ENCODE results near the gene ZSCAN30. TPM values are rescaled to one million over a fixed set of nuclear protein-coding genes. Genes with fewer than 3 reads are reported as not detected.

The ZSCAN30 gene
- total RNA-seq, 5 donors from 2014 or later (not counting 1 experiment from before 2014, with no cell fraction given) = 14.4 to 19.6 (median 16.2) TPM

- H3K9me3 ChIP-seq = peaks cover 3% of the 10 kb centered on the region
- DNase-seq (no peak), ATAC-seq (replicated peaks in 1 of 4) (no peak)
- no peaks in the 10 kb centered on the region for H3K27me3 ChIP-seq (replicated peaks in 1 of 2; ENCODE audit: control insufficient read depth in 2 of 2, extremely low read depth in 1 of 2, insufficient read depth in 2 of 2, low read length in 1 of 2)
- H3K4me1 Mint-ChIP-seq = no peaks in the 10 kb centered on the region
- ChIA-PET POLR2A (interaction anchor here in 1 of 2 donors (0.7 kb wide), 1 partner anchor 872 kb away, joined by 3 read pairs; no protein-coding TSS in a partner anchor), CTCF (no interaction called here)
- no peak overlapping the region for H3K4me3 Mint-ChIP-seq
- H3K36me3 Mint-ChIP-seq = peaks cover 70% of the 10 kb centered on the region
- 100% methylated on average over 2 of the region's 3 CpGs for WGBS (ENCODE audit: insufficient coverage)
- H3K27me3 Mint-ChIP-seq = no peaks in the 10 kb centered on the region
- H3K4me3 ChIP-seq (ENCODE audit: control insufficient read depth in 1 of 2, extremely low read depth in 1 of 2, low read length in 1 of 2) = no peak overlapping the region
- H3K27ac ChIP-seq (ENCODE audit: low read length) = no peak overlapping the region
- H3K27ac Mint-ChIP-seq = no peak overlapping the region
- H3K36me3 ChIP-seq (ENCODE audit: control insufficient read depth in 2 of 2, extremely low read depth in 1 of 2, insufficient read depth in 1 of 2, low read length in 1 of 2) = peaks cover 0 to 6% of the 10 kb centered on the region in 2 donors
- H3K4me1 ChIP-seq (ENCODE audit: control insufficient read depth in 1 of 2, extremely low read depth in 1 of 2, insufficient read depth in 2 of 2, low read length in 2 of 2) = no peaks in the 10 kb centered on the region
- H3K9me3 Mint-ChIP-seq = peaks cover 13 to 27% (median 17%) of the 10 kb centered on the region in 3 donors
These were observed 33.1 kb downstream of the ZSCAN30 start for GRCh38 chr18:35256947-35257346.

- Mint-ChIP-seq H3K4me1 (no peaks in the 10 kb centered on the region), H3K9me3 (peaks cover 13 to 40% (median 17%) of the 10 kb centered on the region in 3 donors), H3K36me3 (peaks cover 74% of the 10 kb centered on the region), H3K4me3 (no peak overlapping the region), H3K27me3 (no peaks in the 10 kb centered on the region), H3K27ac (no peak overlapping the region)
- Histone ChIP-seq H3K27me3 (replicated peaks in 1 of 2; ENCODE audit: control insufficient read depth in 2 of 2, extremely low read depth in 1 of 2, insufficient read depth in 2 of 2, low read length in 1 of 2) (no peaks in the 10 kb centered on the region), H3K9me3 (peaks cover 3% of the 10 kb centered on the region), H3K36me3 (ENCODE audit: control insufficient read depth in 2 of 2, extremely low read depth in 1 of 2, insufficient read depth in 1 of 2, low read length in 1 of 2) (peaks cover under 1 to 18% of the 10 kb centered on the region in 2 donors), H3K4me1 (ENCODE audit: control insufficient read depth in 1 of 2, extremely low read depth in 1 of 2, insufficient read depth in 2 of 2, low read length in 2 of 2) (no peaks in the 10 kb centered on the region), H3K27ac (ENCODE audit: low read length) (no peak overlapping the region), H3K4me3 (ENCODE audit: control insufficient read depth in 1 of 2, extremely low read depth in 1 of 2, low read length in 1 of 2) (no peak overlapping the region)
- WGBS (ENCODE audit: insufficient coverage) = 92% methylated on average over 2 of the region's 4 CpGs
- ChIA-PET POLR2A (no interaction called here), CTCF (interaction anchor here (0.6 kb wide), 2 partner anchors 11 to 13 kb away, joined by 3 to 4 read pairs; partner anchors contain the start of gene ZNF397 (in 1 of the 2))
- no peak for ATAC-seq (replicated peaks in 1 of 4)
- no peak for DNase-seq
These were observed 36.3 kb downstream of the ZSCAN30 start for GRCh38 chr18:35253655-35254287.

- POLR2A ChIA-PET = no interaction called here
- peaks cover 75% of the 10 kb centered on the region for H3K36me3 Mint-ChIP-seq
- no peak overlapping the region for H3K4me3 ChIP-seq (ENCODE audit: control insufficient read depth in 1 of 2, extremely low read depth in 1 of 2, low read length in 1 of 2)
These were observed 37.6 kb downstream of the ZSCAN30 start for GRCh38 chr18:35252466-35252865.

GRCh38 chr18:35248429-35248828 is 41.6 kb downstream of the ZSCAN30 start:
- Histone ChIP-seq H3K27ac (ENCODE audit: low read length) (no peak overlapping the region), H3K27me3 (replicated peaks in 1 of 2; ENCODE audit: control insufficient read depth in 2 of 2, extremely low read depth in 1 of 2, insufficient read depth in 2 of 2, low read length in 1 of 2) (no peaks in the 10 kb centered on the region), H3K4me1 (ENCODE audit: control insufficient read depth in 1 of 2, extremely low read depth in 1 of 2, insufficient read depth in 2 of 2, low read length in 2 of 2) (no peaks in the 10 kb centered on the region), H3K36me3 (ENCODE audit: control insufficient read depth in 2 of 2, extremely low read depth in 1 of 2, insufficient read depth in 1 of 2, low read length in 1 of 2) (peaks cover 3 to 66% of the 10 kb centered on the region in 2 donors), H3K4me3 (ENCODE audit: control insufficient read depth in 1 of 2, extremely low read depth in 1 of 2, low read length in 1 of 2) (no peak overlapping the region), H3K9me3 (no peaks in the 10 kb centered on the region)
- H3K4me1 Mint-ChIP-seq = peaks cover 15 to 21% (median 21%) of the 10 kb centered on the region in 3 donors
- H3K36me3 Mint-ChIP-seq = peaks cover 91% of the 10 kb centered on the region
- POLR2A ChIA-PET = no interaction called here
- CTCF ChIA-PET = no interaction called here
- no peak overlapping the region for H3K4me3 Mint-ChIP-seq
- no CpG with 5 or more reads among the region's 6 CpGs for WGBS (ENCODE audit: insufficient coverage)
- peaks cover under 1 to 39% (median 5%) of the 10 kb centered on the region in 3 donors for H3K9me3 Mint-ChIP-seq
- H3K27ac Mint-ChIP-seq = peak overlapping the region in 1 of 2 donors; percentile 16
- DNase-seq (no peak), ATAC-seq (replicated peaks in 1 of 4) (no peak)
- H3K27me3 Mint-ChIP-seq = no peaks in the 10 kb centered on the region

More at GRCh38 chr18:35252466-35252865, 37.6 kb downstream of the ZSCAN30 start:
- CTCF ChIA-PET = no interaction called here
- Mint-ChIP-seq H3K27ac (no peak overlapping the region), H3K4me3 (no peak overlapping the region), H3K9me3 (peaks cover 13 to 40% (median 17%) of the 10 kb centered on the region in 3 donors), H3K4me1 (peaks cover 0 to 5% (median 0%) of the 10 kb centered on the region in 3 donors), H3K27me3 (no peaks in the 10 kb centered on the region)
- Histone ChIP-seq H3K4me1 (ENCODE audit: control insufficient read depth in 1 of 2, extremely low read depth in 1 of 2, insufficient read depth in 2 of 2, low read length in 2 of 2) (no peaks in the 10 kb centered on the region), H3K9me3 (peaks cover 3% of the 10 kb centered on the region), H3K27me3 (replicated peaks in 1 of 2; ENCODE audit: control insufficient read depth in 2 of 2, extremely low read depth in 1 of 2, insufficient read depth in 2 of 2, low read length in 1 of 2) (no peaks in the 10 kb centered on the region), H3K27ac (ENCODE audit: low read length) (no peak overlapping the region), H3K36me3 (ENCODE audit: control insufficient read depth in 2 of 2, extremely low read depth in 1 of 2, insufficient read depth in 1 of 2, low read length in 1 of 2) (peaks cover 3 to 31% of the 10 kb centered on the region in 2 donors)
- no peak for DNase-seq
- WGBS (ENCODE audit: insufficient coverage) = no CpG with 5 or more reads among the region's 1 CpG
- ATAC-seq (replicated peaks in 1 of 4) = no peak

- H3K36me3 Mint-ChIP-seq = peaks cover 91% of the 10 kb centered on the region
- H3K4me1 Mint-ChIP-seq = peaks cover 21 to 26% (median 26%) of the 10 kb centered on the region in 3 donors
- WGBS (ENCODE audit: insufficient coverage) = 98% methylated on average over 10 of the region's 14 CpGs
- no peaks in the 10 kb centered on the region for H3K9me3 ChIP-seq
- no peaks in the 10 kb centered on the region for H3K27me3 ChIP-seq (replicated peaks in 1 of 2; ENCODE audit: control insufficient read depth in 2 of 2, extremely low read depth in 1 of 2, insufficient read depth in 2 of 2, low read length in 1 of 2)
- H3K36me3 ChIP-seq (ENCODE audit: control insufficient read depth in 2 of 2, extremely low read depth in 1 of 2, insufficient read depth in 1 of 2, low read length in 1 of 2) = peaks cover 3 to 73% of the 10 kb centered on the region in 2 donors
- H3K4me3 Mint-ChIP-seq = no peak overlapping the region
- H3K27me3 Mint-ChIP-seq = no peaks in the 10 kb centered on the region
- CTCF ChIA-PET = interaction anchor here in 1 of 2 donors (0.5 kb wide), 1 partner anchor 90 kb away, joined by 3 read pairs; no protein-coding TSS in a partner anchor
- no peaks in the 10 kb centered on the region for H3K4me1 ChIP-seq (ENCODE audit: control insufficient read depth in 1 of 2, extremely low read depth in 1 of 2, insufficient read depth in 2 of 2, low read length in 2 of 2)
- no peak overlapping the region for H3K4me3 ChIP-seq (ENCODE audit: control insufficient read depth in 1 of 2, extremely low read depth in 1 of 2, low read length in 1 of 2)
- no peak overlapping the region for H3K27ac ChIP-seq (ENCODE audit: low read length)
- POLR2A ChIA-PET = interaction anchor here in 1 of 2 donors (0.6 kb wide), 1 partner anchor 209 kb away, joined by 5 read pairs; no protein-coding TSS in a partner anchor
- ATAC-seq (replicated peaks in 1 of 4) (no peak), DNase-seq (no peak)
- no peak overlapping the region for H3K27ac Mint-ChIP-seq
- peaks cover 0 to 31% (median 0%) of the 10 kb centered on the region in 3 donors for H3K9me3 Mint-ChIP-seq
These were observed 42.4 kb downstream of the ZSCAN30 start for GRCh38 chr18:35247412-35248249.

GRCh38 chr18:35246831-35247230 is 43.2 kb downstream of the ZSCAN30 start:
- Histone ChIP-seq H3K4me1 (ENCODE audit: control insufficient read depth in 1 of 2, extremely low read depth in 1 of 2, insufficient read depth in 2 of 2, low read length in 2 of 2) (peaks cover 0 to 5% of the 10 kb centered on the region in 2 experiments), H3K9me3 (no peaks in the 10 kb centered on the region), H3K27me3 (replicated peaks in 1 of 2; ENCODE audit: control insufficient read depth in 2 of 2, extremely low read depth in 1 of 2, insufficient read depth in 2 of 2, low read length in 1 of 2) (no peaks in the 10 kb centered on the region), H3K36me3 (ENCODE audit: control insufficient read depth in 2 of 2, extremely low read depth in 1 of 2, insufficient read depth in 1 of 2, low read length in 1 of 2) (peaks cover 3 to 74% of the 10 kb centered on the region in 2 donors), H3K4me3 (ENCODE audit: control insufficient read depth in 1 of 2, extremely low read depth in 1 of 2, low read length in 1 of 2) (no peak overlapping the region), H3K27ac (ENCODE audit: low read length) (no peak overlapping the region)
- DNase-seq (no peak), ATAC-seq (replicated peaks in 1 of 4) (no peak)
- Mint-ChIP-seq H3K9me3 (peaks cover 0 to 25% (median 0%) of the 10 kb centered on the region in 3 donors), H3K27ac (no peak overlapping the region), H3K4me1 (peaks cover 28 to 34% (median 33%) of the 10 kb centered on the region in 3 donors), H3K36me3 (peaks cover 85% of the 10 kb centered on the region), H3K4me3 (no peak overlapping the region), H3K27me3 (no peaks in the 10 kb centered on the region)
- ChIA-PET CTCF (no interaction called here), POLR2A (no interaction called here)

Measured in T-cell (primary cell).